GM19193 (cell line): ENCODE measurements around the gene TNIP3.

Experiments
- POLR2A ChIP-seq: IDR thresholded peaks from 4 replicates; pipeline ENCODE4 v1.6.1; 2011; ENCODE audit not compliant: insufficient read depth, insufficient read length; ENCODE audit errors: extremely low read depth

TNIP3 gene

GRCh38 chr4:121183361-121183760 is 19.2 kb upstream of the TNIP3 start:
- no peak for TF ChIP-seq POLR2A

GRCh38 chr4:121182296-121182695 is 18.2 kb upstream of the TNIP3 start:
- no peak for TF ChIP-seq POLR2A

- TF ChIP-seq POLR2A = no peak
Observed at GRCh38 chr4:121181493-121181892, 17.4 kb upstream of the TNIP3 start.

GRCh38 chr4:121180558-121180957 is 16.4 kb upstream of the TNIP3 start:
- TF ChIP-seq POLR2A = no peak

GRCh38 chr4:121177246-121178137 is 13.4 kb upstream of the TNIP3 start:
- TF ChIP-seq POLR2A = no peak

- no peak for TF ChIP-seq POLR2A
Observed at GRCh38 chr4:121176082-121176934, 12.2 kb upstream of the TNIP3 start.

- no peak for TF ChIP-seq POLR2A
Observed at GRCh38 chr4:121168446-121169281, 4.5 kb upstream of the TNIP3 start.

GRCh38 chr4:121166976-121167375 is 2.9 kb upstream of the TNIP3 start:
- TF ChIP-seq POLR2A = no peak

- TF ChIP-seq POLR2A = no peak
Observed at GRCh38 chr4:121165206-121165605, 1.1 kb upstream of the TNIP3 start.

GRCh38 chr4:121156822-121157769 is 7.0 kb downstream of the TNIP3 start:
- no peak for TF ChIP-seq POLR2A

- TF ChIP-seq POLR2A = no peak
Observed at GRCh38 chr4:121155893-121156292, 8.2 kb downstream of the TNIP3 start.

- no peak for TF ChIP-seq POLR2A
Observed at GRCh38 chr4:121154103-121154515, 10.0 kb downstream of the TNIP3 start.

GRCh38 chr4:121151942-121152341 is 12.2 kb downstream of the TNIP3 start:
- no peak for TF ChIP-seq POLR2A

GRCh38 chr4:121150486-121150885 is 13.6 kb downstream of the TNIP3 start:
- TF ChIP-seq POLR2A = no peak
